ENCODE data around the gene RGPD4. TPM values are rescaled to one million over a fixed set of nuclear protein-coding genes. Genes with fewer than 3 reads are reported as not detected.
A peak's percentile ranks its signal among the peaks of the same experiment; 100 is the strongest.
"Not testable (repeated sequence)": the region's sequence is repeated elsewhere in the genome, so short reads cannot be mapped to it uniquely, and the experiment has no call there.

Gene RGPD4
- total RNA-seq, 1 donor from 2014 or later, result 0.07 TPM

DNA sequence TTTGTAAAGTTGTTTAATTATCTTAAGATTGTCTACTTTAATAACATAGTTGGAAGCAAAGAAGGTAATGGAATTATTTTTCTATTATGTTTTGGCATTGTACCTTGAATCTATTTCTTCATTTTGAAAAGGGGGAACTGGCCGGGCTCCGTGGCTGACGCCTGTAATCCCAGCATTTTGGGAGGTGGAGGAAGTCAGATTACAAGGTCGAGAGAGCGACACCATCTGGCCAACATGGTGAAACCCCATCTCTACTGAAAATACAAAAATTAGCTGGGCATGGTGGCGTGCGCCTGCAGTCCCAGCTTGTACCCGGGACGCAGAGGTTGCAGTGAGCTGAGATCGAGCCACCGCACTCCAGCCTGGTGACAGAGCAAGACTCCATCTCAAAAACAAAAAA lies 6.9 kb downstream of the RGPD4 start:
- not testable (repeated sequence) for H3F3A ChIP-seq (ENCODE audit: low read depth); H3K9me3 Mint-ChIP-seq; H3K9me3 ChIP-seq (ENCODE audit: low read depth); H3K9ac ChIP-seq; H3K4me1 Mint-ChIP-seq; H3K4me3 ChIP-seq; H3K27me3 ChIP-seq; H4K20me1 ChIP-seq (ENCODE audit: low read depth); H3K79me2 ChIP-seq (ENCODE audit: low read depth); H3K36me3 ChIP-seq; H3K4me2 ChIP-seq; H3K4me3 Mint-ChIP-seq; H3K4me1 ChIP-seq; H3K27me3 Mint-ChIP-seq (ENCODE audit: insufficient read depth, low read depth); H3K27ac ChIP-seq; H2AFZ ChIP-seq (replicated peaks); H3K27ac Mint-ChIP-seq; H3K36me3 Mint-ChIP-seq
- TF ChIP-seq, protein P1, sequence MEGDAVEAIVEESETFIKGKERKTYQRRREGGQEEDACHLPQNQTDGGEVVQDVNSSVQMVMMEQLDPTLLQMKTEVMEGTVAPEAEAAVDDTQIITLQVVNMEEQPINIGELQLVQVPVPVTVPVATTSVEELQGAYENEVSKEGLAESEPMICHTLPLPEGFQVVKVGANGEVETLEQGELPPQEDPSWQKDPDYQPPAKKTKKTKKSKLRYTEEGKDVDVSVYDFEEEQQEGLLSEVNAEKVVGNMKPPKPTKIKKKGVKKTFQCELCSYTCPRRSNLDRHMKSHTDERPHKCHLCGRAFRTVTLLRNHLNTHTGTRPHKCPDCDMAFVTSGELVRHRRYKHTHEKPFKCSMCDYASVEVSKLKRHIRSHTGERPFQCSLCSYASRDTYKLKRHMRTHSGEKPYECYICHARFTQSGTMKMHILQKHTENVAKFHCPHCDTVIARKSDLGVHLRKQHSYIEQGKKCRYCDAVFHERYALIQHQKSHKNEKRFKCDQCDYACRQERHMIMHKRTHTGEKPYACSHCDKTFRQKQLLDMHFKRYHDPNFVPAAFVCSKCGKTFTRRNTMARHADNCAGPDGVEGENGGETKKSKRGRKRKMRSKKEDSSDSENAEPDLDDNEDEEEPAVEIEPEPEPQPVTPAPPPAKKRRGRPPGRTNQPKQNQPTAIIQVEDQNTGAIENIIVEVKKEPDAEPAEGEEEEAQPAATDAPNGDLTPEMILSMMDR (IDR thresholded peaks at IDR 0.05), result peak; percentile 48
- DNase-seq (ENCODE audit: low spot score), result peak; percentile 11

- not testable (repeated sequence) for H3K27ac ChIP-seq; H2AFZ ChIP-seq (replicated peaks)
These were observed 89.4 kb downstream of the RGPD4 start for GRCh38 chr2:107916121-107916520.

DNA sequence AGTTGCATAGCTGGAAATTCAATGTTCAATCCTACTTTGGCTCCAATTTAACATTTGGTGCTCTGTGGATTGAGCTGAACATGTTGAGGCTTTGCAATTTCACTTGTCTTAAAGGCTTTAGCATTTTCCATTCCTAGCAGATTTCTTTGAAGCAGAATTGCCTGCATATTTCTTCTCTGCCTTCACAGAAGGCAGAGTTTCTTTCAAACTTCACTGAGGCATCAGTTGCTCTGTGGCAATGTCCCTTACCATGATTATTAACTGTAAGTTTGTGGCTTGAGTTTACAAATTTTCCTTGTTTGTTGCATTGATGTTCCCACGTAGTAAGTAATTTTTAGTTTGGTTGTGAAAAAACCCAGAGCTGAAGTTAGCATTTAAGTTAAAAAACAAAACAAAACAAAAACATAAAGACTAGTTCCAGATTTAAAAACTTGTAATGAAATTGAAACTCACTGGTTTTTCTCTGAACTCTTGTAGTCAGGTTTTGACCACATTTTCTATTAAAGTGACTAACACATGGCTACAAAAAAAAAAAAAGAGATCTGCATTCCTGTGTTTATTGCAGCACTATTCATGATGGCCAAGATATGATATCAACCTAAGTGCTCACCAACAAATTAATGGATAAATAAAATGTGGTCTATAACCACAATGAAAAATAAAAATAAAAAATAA lies 90.1 kb downstream of the RGPD4 start:
- not testable (repeated sequence) for H3F3A ChIP-seq (ENCODE audit: low read depth); H3K9me3 Mint-ChIP-seq; H4K20me1 ChIP-seq (ENCODE audit: low read depth); H2AFZ ChIP-seq (replicated peaks); H3K4me1 ChIP-seq; H3K27ac ChIP-seq; H3K4me3 ChIP-seq; H3K79me2 ChIP-seq (ENCODE audit: low read depth); H3K27ac Mint-ChIP-seq; H3K4me1 Mint-ChIP-seq; H3K27me3 ChIP-seq; DNase-seq (ENCODE audit: low spot score); H3K9ac ChIP-seq; H3K27me3 Mint-ChIP-seq (ENCODE audit: insufficient read depth, low read depth); H3K36me3 ChIP-seq; H3K4me2 ChIP-seq; H3K36me3 Mint-ChIP-seq; H3K9me3 ChIP-seq (ENCODE audit: low read depth); H3K4me3 Mint-ChIP-seq

More at GRCh38 chr2:107916121-107916520, 89.4 kb downstream of the RGPD4 start:
- H3K36me3 ChIP-seq; H3K4me1 ChIP-seq; H3K27ac Mint-ChIP-seq; H3K27me3 Mint-ChIP-seq (ENCODE audit: insufficient read depth, low read depth); H3K79me2 ChIP-seq (ENCODE audit: low read depth); H3K4me3 Mint-ChIP-seq; H3K27me3 ChIP-seq; H3K9me3 ChIP-seq (ENCODE audit: low read depth); H3K9me3 Mint-ChIP-seq; H3K4me3 ChIP-seq; H3K4me1 Mint-ChIP-seq; H3K4me2 ChIP-seq; H4K20me1 ChIP-seq (ENCODE audit: low read depth); DNase-seq (ENCODE audit: low spot score); H3K36me3 Mint-ChIP-seq; H3K9ac ChIP-seq; H3F3A ChIP-seq (ENCODE audit: low read depth): not testable (repeated sequence)
- TF ChIP-seq, protein P1 (IDR thresholded peaks at IDR 0.05), result peak; percentile 37

DNA sequence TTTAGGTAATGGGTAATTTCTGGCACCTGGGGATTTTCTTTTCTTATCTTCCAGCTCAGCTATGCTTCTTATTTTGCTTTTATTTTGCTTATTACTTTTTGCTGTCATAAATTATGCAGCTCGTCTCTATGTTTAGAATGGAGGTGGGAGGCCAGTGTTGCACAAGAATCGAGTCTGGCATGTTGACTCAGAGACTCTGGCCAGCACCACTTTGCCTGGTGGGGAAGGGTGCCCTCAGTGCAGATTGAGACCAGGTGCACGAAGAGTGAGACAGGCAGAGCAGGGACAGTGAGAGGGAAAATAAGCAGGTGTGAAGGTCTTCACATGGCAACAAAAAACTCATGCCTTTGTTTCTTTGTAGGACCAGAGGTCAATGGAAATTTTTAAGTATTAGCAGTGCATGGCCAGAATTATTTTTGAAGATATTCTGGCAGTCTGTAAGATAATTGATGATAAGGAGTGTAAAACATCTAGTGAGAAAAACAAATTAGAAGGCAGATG lies 100.4 kb downstream of the RGPD4 start:
- peaks cover 6% of the 10 kb centered on the region for H3K4me1 Mint-ChIP-seq
- no peak overlapping the region for H3K27ac Mint-ChIP-seq
- Histone ChIP-seq H3K9ac (no peak overlapping the region), H3K9me3 (ENCODE audit: low read depth) (no peaks in the 10 kb centered on the region), H3K27me3 (no peaks in the 10 kb centered on the region), H3K4me2 (no peak overlapping the region), H3K79me2 (ENCODE audit: low read depth) (no peaks in the 10 kb centered on the region), H2AFZ (replicated peaks) (no peak overlapping the region), H4K20me1 (ENCODE audit: low read depth) (no peaks in the 10 kb centered on the region), H3K4me3 (no peak overlapping the region), H3K4me1 (no peaks in the 10 kb centered on the region), H3K27ac (no peak overlapping the region), H3K36me3 (no peaks in the 10 kb centered on the region), H3F3A (ENCODE audit: low read depth) (no peaks in the 10 kb centered on the region)
- H3K27me3 Mint-ChIP-seq (ENCODE audit: insufficient read depth, low read depth), result peaks cover 2% of the 10 kb centered on the region
- H3K9me3 Mint-ChIP-seq, result no peaks in the 10 kb centered on the region
- no peak for DNase-seq (ENCODE audit: low spot score)
- H3K36me3 Mint-ChIP-seq, result no peaks in the 10 kb centered on the region
- H3K4me3 Mint-ChIP-seq, result no peak overlapping the region
- TF ChIP-seq EZH2phosphoT487 (IDR thresholded peaks at IDR 0.05) (no peak), EZH2 (IDR thresholded peaks at IDR 0.05) (no peak)
- TF ChIP-seq, protein P1 (IDR thresholded peaks at IDR 0.05), result no peak

Data from neural progenitor cell (in vitro differentiated cells).